Activated CD8-positive, alpha-beta memory T cell treated with anti-CD3 and anti-CD28 coated beads, Interleukin-2, amount 50 U/mL, for 1 hour (primary cell): Measurements from ENCODE around the gene TENT5D.
"Not testable (repeated sequence)": the region's sequence is repeated elsewhere in the genome, so short reads cannot be mapped to it uniquely, and the experiment has no call there.

Source experiments
- DNase-seq: peaks from one replicate; pipeline ENCODE4 v3.0.0-alpha.2; 2020; ENCODE audit errors: extremely low read depth

TENT5D gene

DNA sequence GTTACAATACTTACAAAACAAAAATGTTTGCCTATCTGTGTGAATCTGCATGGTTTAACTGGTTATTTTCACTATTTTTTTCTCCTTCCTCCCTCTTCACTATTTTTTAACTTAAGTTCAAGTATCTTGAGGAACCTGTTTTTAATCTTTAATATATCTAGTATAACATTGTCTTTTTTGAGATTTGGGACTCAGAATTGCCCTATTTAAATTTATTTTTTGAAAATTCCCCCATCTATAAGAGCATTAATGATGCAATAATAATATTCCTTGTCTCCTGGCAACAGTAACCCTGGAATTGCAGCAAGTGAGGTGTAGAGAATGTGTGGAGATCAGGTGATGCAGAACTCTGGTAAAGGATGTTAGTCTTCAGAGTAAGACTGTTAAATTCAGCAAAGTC is at the start of gene TENT5D:
Gene TENT5D (plus strand): TSS at position 301 of the 400 bp plus-strand sequence. CDS start 22,093 bp downstream, outside the sequence.
- DNase-seq = no peak

DNA sequence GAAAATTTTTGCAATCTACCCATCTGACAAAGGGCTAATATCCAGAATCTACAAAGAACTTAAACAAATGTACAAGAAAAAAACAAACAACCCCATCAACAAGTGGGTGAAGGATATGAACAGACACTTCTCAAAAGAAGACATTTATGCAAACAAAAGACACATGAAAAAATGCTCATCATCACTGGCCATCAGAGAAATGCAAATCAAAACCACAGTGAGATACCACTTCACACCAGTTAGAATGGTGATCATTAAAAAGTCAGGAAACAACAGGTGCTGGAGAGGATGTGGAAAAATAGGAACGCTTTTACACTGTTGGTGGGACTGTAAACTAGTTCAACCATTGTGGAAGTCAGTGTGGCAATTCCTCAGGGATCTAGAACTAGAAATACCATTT is 34.6 kb upstream of the TENT5D start:
- DNase-seq = not testable (repeated sequence)

DNA sequence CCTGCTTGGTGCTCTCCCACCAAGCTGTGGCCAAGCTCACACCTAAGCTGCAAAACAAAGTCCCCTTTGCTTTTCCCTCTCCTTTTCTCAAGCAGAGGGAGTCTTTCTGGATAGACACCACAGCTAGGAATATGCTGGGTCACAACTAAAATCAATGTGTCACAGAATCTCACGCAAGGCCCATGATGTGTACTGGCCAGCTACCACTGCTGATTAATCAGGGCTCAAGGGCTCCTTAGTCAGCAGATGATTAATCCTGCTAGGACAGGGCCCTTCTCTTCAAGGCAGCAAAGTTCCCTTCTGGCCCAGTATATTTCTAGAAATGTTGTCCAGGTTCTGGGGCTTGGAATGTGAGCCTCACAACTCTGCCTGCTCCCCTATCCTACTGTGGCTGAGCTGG is 32.0 kb upstream of the TENT5D start:
- no peak for DNase-seq

DNA sequence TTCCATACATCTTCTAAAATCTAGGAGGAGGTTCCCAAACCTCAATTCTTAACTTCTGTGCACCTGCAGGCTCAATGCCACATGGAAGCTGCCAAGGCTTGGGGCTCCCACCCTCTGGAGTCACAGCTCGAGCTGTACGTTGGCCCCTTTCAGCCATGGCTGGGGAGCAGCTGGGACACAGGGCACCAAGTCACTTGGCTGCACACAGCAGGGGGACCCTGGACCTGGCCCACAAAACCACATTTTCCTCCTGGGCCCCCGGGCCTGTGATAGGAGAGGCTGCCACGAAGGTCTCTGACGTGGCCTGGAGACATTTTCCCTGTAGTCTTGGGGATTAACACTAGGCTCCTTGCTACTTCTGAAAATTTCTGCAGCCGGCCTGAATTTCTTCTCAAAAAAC is 8.2 kb upstream of the TENT5D start:
- DNase-seq = no peak

DNA sequence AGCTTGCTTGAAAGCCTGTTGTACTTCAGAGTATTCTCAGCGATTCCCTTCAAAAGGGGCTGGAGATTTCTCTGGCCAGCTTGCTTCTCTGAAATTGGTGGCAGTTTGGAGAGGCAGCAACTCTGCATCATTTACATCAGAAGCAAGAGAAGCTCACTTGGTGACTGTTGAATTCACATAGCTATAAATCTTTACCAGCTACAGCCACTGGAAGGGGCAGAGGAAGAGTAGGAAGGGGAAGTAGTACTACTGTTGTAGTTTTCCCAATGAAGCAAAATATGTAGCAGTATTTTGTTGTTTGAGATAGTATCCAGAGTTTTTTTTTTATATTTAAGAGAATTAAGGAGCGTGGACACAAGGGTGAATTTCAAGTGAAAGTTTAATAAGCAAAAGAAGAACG is 2.8 kb downstream of the TENT5D start:
- no peak for DNase-seq

DNA sequence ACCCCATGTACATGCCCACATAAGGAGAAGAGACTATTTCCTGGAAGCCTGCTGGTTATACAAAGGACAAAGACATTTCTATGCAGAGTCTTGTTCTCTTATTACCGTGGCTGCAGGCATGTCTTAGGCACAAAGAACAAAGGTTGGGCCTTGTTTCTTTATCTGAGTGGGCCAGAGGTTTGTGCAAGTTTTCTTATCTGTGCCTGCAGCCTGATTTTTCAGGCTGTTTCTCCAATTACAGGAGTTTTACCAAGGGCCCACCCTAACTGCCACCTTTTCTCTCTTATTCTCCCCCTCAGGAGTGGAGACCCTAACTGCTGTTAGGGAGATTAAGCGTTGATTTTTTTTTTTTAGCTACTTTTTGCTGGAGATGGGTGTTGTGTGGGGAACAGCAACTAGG is 3.5 kb downstream of the TENT5D start:
- no peak for DNase-seq

DNA sequence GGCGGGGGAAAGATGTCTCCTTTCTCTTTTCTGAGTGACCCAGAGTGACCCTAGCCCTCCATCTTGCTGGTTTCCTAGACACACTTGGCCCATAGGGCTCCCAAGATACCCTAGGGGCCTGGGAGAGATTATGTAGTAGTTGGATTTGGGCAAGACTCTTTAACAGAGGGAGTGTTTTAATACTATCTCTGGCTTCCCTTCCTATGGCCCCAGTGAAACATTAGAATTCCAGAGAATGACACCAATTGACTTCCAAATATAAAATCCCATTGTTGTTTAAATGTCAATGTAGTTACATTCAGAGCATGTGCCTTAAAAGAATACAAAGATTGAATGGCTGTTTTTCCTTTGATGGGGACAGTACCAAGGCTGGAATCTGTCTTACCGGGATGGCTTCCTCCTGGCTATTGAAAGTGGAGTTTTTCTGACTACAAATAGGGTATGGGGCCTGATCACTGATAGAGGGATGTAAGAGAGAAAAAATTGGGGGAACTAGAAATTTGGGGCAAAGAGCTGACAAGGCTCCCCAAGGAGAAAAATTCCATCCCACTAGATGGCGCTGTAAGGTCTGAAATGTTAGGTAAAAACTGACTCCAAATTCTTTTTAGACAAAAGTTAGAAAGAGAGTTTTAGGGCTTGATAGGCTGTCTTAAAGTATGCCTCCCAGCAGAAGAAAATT is 10.7 kb downstream of the TENT5D start:
- no peak for DNase-seq

DNA sequence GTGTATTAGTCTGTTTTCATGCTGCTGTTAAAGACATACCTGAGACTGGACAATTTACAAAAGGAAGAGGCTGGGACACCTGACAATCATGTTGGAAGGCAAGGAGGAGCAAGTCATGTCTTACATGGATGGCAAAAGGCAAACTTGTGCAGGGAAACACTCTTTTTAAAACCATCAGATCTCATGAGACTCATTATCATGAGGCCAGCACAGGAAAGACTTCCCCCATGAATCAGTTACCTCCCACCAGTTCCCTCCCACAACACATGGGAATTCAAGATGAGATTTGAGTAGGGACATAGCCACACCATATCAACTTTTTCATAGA is 11.2 kb downstream of the TENT5D start:
- no peak for DNase-seq

DNA sequence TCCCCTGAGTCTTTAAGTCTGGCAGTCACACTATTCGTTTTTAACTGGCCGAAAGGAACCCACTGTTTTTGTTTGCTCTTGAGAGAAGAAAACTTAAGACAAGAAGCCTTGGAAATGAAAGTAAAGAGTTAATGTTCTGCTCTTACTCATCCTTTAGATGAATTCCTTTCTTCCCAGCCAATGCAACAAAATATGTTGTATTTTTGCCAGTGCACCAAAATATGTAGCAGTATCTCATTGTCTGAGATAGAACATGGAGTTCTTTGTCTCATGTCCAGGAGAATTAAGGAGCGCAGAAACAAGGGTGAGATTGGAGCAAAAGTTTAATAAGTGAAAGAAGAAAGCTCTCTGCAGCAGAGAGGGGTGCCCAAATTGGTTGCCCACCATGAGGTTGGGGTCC is 12.2 kb downstream of the TENT5D start:
- DNase-seq = no peak

DNA sequence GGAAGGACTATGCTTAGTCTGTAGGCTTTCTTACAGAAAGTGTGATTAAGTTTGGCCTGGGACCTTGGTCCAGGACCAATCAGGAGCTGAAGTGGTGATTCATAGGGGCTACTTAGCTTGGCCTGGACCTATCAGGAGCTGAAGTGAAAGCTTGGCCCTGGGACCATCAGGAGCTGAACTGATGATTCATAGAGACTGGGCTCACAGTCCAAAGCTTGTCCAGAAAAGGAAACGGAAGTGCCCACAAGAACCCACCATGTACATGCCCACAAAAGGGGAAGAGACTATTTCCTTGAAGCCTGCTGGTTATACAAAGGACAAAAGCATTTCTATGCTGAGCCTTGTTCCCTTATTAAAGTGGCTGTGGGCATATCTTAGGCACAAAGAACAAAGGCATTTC is 12.6 kb downstream of the TENT5D start:
- DNase-seq = no peak

DNA sequence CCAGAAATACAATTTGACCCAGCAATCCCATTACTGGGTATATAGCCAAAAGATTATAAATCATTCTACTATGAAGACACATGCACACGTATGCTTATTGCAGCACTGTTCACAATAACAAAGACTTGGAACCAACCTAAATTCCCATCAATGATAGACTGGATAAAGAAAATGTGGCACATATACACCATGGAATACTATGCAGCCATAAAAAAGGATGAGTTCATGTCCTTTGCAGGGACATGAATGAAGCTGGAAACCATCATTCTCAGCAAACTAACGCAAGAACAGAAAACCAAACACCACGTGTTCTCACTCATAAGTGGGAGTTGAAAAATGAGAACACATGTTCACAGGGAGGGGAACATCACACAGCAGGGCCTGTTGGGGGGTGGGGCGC is 47.9 kb downstream of the TENT5D start:
- not testable (repeated sequence) for DNase-seq

DNA sequence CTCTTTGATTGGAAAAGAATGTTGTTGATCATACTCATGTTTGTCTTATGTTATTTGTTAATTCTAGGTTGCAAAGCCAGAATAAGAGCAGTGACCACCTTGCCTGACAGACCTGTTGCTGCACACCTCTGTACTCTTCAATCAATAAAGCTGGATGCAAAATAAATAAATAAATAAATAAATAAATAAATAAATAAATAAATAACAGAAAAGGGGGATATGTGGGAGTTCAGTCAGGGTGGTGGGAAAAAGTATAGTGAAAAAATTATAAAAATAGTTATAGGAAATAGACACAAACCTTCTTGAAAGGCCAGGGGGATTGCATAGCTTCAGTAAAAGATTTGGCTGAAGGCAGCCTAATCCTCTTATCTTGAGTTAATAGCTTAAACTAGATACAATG is 51.3 kb downstream of the TENT5D start:
- DNase-seq = no peak

DNA sequence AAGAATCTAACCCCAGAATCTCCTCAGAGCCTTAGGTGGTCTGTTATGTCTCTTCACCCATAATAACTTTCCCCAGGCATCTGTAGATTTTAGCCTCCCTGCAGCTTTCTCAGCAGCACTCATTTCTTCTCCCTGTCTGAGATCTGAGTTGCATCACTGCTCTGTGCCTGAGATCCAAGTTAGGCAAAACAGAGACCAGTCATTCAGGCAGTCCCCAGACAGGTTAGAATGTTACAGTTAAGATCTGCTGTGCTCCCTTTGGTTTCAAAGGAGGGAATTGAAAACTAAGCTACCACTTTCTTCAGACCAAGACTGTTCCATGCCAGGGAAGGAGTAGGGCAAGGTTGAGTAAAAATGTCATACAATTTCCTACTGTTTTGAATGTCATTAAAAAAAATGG is 65.3 kb downstream of the TENT5D start:
- DNase-seq = no peak

DNA sequence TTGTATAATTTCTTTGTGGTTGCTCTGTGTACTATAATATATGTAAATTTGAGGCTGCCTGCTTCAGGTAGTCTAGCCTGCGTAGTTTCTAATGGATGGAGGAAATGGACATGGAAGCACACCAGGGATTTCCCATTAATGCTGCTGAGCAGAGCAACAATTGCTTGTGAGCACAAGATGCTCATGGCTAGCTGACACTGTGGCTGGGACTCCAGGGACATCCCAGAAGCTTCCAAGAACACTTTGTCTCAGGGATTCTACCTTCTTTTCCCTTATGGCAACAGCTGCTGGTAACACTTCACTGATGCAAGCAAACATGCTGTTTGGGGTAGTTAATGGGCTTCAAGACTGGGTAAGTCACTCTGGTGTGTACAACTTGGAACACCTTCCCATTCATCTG is 66.1 kb downstream of the TENT5D start:
- no peak for DNase-seq

DNA sequence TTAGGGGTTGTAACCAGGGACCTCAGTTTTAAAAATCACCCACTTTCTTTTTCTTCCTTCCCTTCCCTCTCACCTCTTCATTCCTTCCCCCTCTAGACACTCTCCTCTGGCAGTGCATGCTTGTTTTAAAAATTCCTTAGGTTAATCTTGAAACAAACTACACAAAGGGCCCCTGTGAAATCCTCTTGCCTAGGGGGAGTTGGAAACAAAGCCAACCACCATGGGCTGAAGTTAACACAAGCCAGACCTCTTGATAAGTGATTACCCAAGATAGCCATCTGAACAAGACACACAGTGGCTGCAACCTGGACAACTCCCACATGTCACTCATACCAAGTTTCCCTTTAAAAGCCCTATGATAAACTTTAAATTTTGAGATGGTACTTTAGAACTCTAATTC is 68.9 kb downstream of the TENT5D start:
- no peak for DNase-seq
